ENCODE data around the gene ZNF423. TPM values are rescaled to one million over a fixed set of nuclear protein-coding genes. Genes with fewer than 3 reads are reported as not detected.

Gene ZNF423
- total RNA-seq, 2 experiments from 2014 or later: not detected

DNA sequence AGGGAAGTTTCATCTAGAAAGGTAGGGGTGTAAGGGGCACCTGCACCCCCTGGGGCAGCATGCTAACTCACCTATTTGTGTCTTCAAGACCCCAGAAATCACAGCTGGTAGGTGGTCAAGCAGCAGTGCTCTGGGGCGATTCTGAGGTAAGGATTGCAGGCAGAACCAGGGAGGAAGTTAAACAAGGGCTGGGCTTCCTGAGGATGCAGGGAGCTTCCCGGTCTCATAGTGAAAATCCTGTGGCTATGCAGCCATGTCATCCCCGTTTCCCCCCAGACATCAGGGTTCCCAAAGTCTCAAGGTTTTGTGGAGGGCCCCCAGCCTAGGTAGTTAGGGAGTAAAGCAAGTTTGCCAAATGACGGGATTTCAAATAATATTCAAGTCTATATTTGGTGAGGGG lies 403.8 kb downstream of the ZNF423 start:
- Mint-ChIP-seq H3K4me3 (no peak overlapping the region), H3K4me1 (no peaks in the 10 kb centered on the region), H3K27me3 (no peaks in the 10 kb centered on the region), H3K9me3 (no peaks in the 10 kb centered on the region), H3K36me3 (ENCODE audit: low read depth) (no peaks in the 10 kb centered on the region), H3K27ac (no peak overlapping the region)
- ChIA-PET CTCF (no interaction called here), POLR2A (no interaction called here)
- DNase-seq: no peak

- Mint-ChIP-seq H3K27ac (no peak overlapping the region), H3K4me1 (peaks cover 7% of the 10 kb centered on the region), H3K9me3 (no peaks in the 10 kb centered on the region), H3K27me3 (no peaks in the 10 kb centered on the region), H3K36me3 (ENCODE audit: low read depth) (no peaks in the 10 kb centered on the region), H3K4me3 (no peak overlapping the region)
- no peak for DNase-seq
- POLR2A ChIA-PET: no interaction called here
- CTCF ChIA-PET: no interaction called here
These were observed 409.1 kb downstream of the ZNF423 start for GRCh38 chr16:49446805-49447204.

DNA sequence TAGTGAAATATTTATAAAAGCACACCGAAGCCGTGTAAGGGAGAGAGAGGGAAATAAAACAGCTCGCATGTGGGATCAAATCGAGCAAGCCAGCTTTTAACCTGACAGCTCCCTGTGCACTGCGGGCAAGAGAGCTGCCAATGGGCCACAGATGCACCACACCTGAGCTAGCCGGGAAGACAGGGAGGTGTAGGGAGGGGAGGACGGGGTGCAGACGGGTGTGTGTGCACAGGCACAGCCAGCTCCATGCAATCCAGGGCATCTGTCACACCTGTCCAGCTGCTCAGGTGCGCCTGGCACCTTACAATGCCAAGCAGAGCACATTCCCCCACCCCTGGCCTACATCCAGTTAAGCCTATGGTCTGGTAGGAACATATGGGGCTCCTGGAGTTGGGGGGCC lies 412.3 kb downstream of the ZNF423 start:
- H3K9me3 Mint-ChIP-seq: no peaks in the 10 kb centered on the region
- no peaks in the 10 kb centered on the region for H3K36me3 Mint-ChIP-seq (ENCODE audit: low read depth)
- ChIA-PET CTCF (no interaction called here), POLR2A (no interaction called here)
- H3K4me1 Mint-ChIP-seq: peaks cover 16% of the 10 kb centered on the region
- H3K4me3 Mint-ChIP-seq: no peak overlapping the region
- H3K27me3 Mint-ChIP-seq: no peaks in the 10 kb centered on the region
- no peak for DNase-seq
- no peak overlapping the region for H3K27ac Mint-ChIP-seq

GRCh38 chr16:49442805-49443204 lies 413.1 kb downstream of the ZNF423 start:
- ChIA-PET CTCF (no interaction called here), POLR2A (no interaction called here)
- Mint-ChIP-seq H3K36me3 (ENCODE audit: low read depth) (no peaks in the 10 kb centered on the region), H3K9me3 (no peaks in the 10 kb centered on the region), H3K4me3 (no peak overlapping the region), H3K27ac (no peak overlapping the region), H3K4me1 (peaks cover 16% of the 10 kb centered on the region), H3K27me3 (no peaks in the 10 kb centered on the region)
- DNase-seq: no peak

DNA sequence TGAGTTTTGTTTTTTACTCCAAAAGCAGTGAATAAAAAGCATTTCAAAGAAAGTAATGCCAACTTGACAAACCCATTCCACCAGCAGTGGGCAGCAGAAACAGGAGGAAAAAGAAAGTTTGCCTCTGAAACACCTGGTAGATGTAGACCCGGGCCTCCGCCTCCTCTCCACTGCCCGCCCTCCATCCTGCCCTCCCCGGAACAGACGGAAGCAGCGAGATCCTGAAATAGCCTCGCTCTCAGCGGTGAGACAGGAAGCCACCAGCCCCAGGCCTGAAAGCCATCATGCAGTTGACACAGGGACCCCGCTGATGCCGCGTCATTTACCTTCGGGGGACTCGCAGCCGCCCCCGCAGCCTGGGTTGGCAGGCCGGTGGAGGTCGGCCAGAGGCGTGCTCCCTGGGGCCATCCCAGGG lies 414.5 kb downstream of the ZNF423 start:
- ChIA-PET CTCF (no interaction called here), POLR2A (no interaction called here)
- no peaks in the 10 kb centered on the region for H3K36me3 Mint-ChIP-seq (ENCODE audit: low read depth)
- no peak overlapping the region for H3K4me3 Mint-ChIP-seq
- DNase-seq: peak; percentile 75
- no peak overlapping the region for H3K27ac Mint-ChIP-seq
- no peaks in the 10 kb centered on the region for H3K9me3 Mint-ChIP-seq
- H3K4me1 Mint-ChIP-seq: peaks cover 16% of the 10 kb centered on the region
- H3K27me3 Mint-ChIP-seq: no peaks in the 10 kb centered on the region

- ChIA-PET CTCF (no interaction called here), POLR2A (no interaction called here)
- no peaks in the 10 kb centered on the region for H3K9me3 Mint-ChIP-seq
- no peaks in the 10 kb centered on the region for H3K27me3 Mint-ChIP-seq
- no peak overlapping the region for H3K27ac Mint-ChIP-seq
- H3K4me1 Mint-ChIP-seq: peaks cover 16% of the 10 kb centered on the region
- DNase-seq: no peak
- no peaks in the 10 kb centered on the region for H3K36me3 Mint-ChIP-seq (ENCODE audit: low read depth)
- no peak overlapping the region for H3K4me3 Mint-ChIP-seq
These were observed 415.5 kb downstream of the ZNF423 start for GRCh38 chr16:49440156-49441065.

- no peak overlapping the region for H3K27ac Mint-ChIP-seq
- POLR2A ChIA-PET: no interaction called here
- no peak for DNase-seq
- CTCF ChIA-PET: no interaction called here
- H3K9me3 Mint-ChIP-seq: no peaks in the 10 kb centered on the region
- H3K4me1 Mint-ChIP-seq: peaks cover 16% of the 10 kb centered on the region
- no peak overlapping the region for H3K4me3 Mint-ChIP-seq
- no peaks in the 10 kb centered on the region for H3K36me3 Mint-ChIP-seq (ENCODE audit: low read depth)
- no peaks in the 10 kb centered on the region for H3K27me3 Mint-ChIP-seq
These were observed 416.2 kb downstream of the ZNF423 start for GRCh38 chr16:49439676-49440075.

DNA sequence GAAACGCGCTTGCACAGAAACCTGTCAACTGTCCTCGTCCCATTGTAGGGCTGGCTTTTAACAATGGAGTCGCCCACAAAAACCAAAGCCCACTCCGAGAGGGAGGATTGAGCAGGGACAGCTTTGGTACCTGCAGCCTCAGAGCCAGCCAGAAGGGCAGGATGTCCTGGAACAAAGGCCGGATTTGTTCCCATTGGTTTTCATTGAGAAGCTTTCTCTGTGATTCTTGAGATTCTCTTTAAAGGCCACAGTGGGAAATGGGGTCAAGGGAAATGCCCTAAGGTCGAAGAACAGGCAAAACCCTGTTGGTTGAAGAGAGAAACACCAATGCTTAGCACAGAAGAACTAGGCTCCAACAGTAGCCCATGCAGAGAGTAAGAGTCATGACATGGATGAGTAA lies 416.9 kb downstream of the ZNF423 start:
- DNase-seq: no peak
- no peaks in the 10 kb centered on the region for H3K9me3 Mint-ChIP-seq
- ChIA-PET CTCF (no interaction called here), POLR2A (no interaction called here)
- H3K4me1 Mint-ChIP-seq: peaks cover 16% of the 10 kb centered on the region
- H3K36me3 Mint-ChIP-seq (ENCODE audit: low read depth): no peaks in the 10 kb centered on the region
- no peak overlapping the region for H3K27ac Mint-ChIP-seq
- no peaks in the 10 kb centered on the region for H3K27me3 Mint-ChIP-seq
- no peak overlapping the region for H3K4me3 Mint-ChIP-seq

Other genes with a start within 250 kb of the ZNF423 start
- 10 to 100 TPM; 30.1 to 36.1 TPM for gene CNEP1R1, start 169.1 kb upstream of the ZNF423 start, total RNA-seq
- 10 to 100 TPM; 20.7 to 21.3 TPM for gene HEATR3, start 209.9 kb upstream of the ZNF423 start, total RNA-seq

Measured in activated CD4-positive, alpha-beta memory T cell treated with anti-CD3 and anti-CD28 coated beads, Interleukin-2, amount 10 ng/mL, durations not matched to agents 7 days and 5 days (primary cell).